Measurements from ENCODE around the gene ATP6V1G3. TPM values are rescaled to one million over a fixed set of nuclear protein-coding genes. Genes with fewer than 3 reads are reported as not detected.

The ATP6V1G3 gene
- total and polyA plus RNA-seq, 2 of the 4 experiments (the other 2 are of a cell fraction) = not detected

GRCh38 chr1:198528364-198528763, 12.1 kb downstream of the ATP6V1G3 start:
- Histone ChIP-seq H3K9me3 (ENCODE audit: control insufficient read depth, insufficient read depth, low read length) (no peaks in the 10 kb centered on the region), H4K8ac (ENCODE audit: low read depth in 2 of 2, low read length in 2 of 2) (no peak overlapping the region), H3K4me3 (ENCODE audit: insufficient read depth, low read depth, low read length) (no peak overlapping the region), H3K23ac (ENCODE audit: low read depth, low read length) (no peak overlapping the region), H3K36me3 (ENCODE audit: control insufficient read depth, insufficient read depth, low read length) (no peaks in the 10 kb centered on the region), H3K27me3 (ENCODE audit: control insufficient read depth, insufficient read depth, low read length) (no peaks in the 10 kb centered on the region), H4K20me1 (ENCODE audit: insufficient read depth, low read length) (no peaks in the 10 kb centered on the region), H2BK15ac (ENCODE audit: low read depth, low read length) (no peak overlapping the region), H3K79me1 (ENCODE audit: low read depth in 1 of 2, low read length in 2 of 2) (no peaks in the 10 kb centered on the region), H3K14ac (replicated peaks; ENCODE audit: low read depth, low read length) (no peak overlapping the region), H3K18ac (ENCODE audit: low read depth, low read length) (no peak overlapping the region), H3K4me1 (ENCODE audit: control insufficient read depth, insufficient read depth, low read length) (peaks cover 2% of the 10 kb centered on the region), H2AK5ac (ENCODE audit: low read depth, low read length) (no peak overlapping the region), H3K9ac (ENCODE audit: low read depth, low read length) (no peak overlapping the region), H2BK5ac (ENCODE audit: low read depth, low read length, poor library complexity, severe bottlenecking) (no peak overlapping the region), H3K9me1 (ENCODE audit: insufficient read depth, low read length) (no peaks in the 10 kb centered on the region), H3K56ac (ENCODE audit: extremely low read depth, insufficient read depth, low read length) (no peak overlapping the region), H2BK20ac (ENCODE audit: low read depth, low read length) (no peak overlapping the region), H3K4me2 (ENCODE audit: low read depth, low read length) (no peak overlapping the region), H3K4ac (ENCODE audit: low read depth, low read length) (no peak overlapping the region), H2AFZ (replicated peaks; ENCODE audit: low read length, poor library complexity) (no peak overlapping the region), H2AK9ac (replicated peaks; ENCODE audit: low read depth, low read length, poor library complexity) (no peak overlapping the region), H4K91ac (ENCODE audit: insufficient read depth, low read depth, low read length) (no peak overlapping the region), H4K5ac (ENCODE audit: low read depth, low read length) (no peak overlapping the region), H2BK120ac (ENCODE audit: low read depth, low read length) (no peak overlapping the region), H3K27ac (ENCODE audit: insufficient read depth, low read length) (no peak overlapping the region)
- in situ Hi-C loops (cut with MboI; ENCODE audit: low sequenced_read_pairs) = no loop called here
- ChIA-PET POLR2A (ENCODE audit: unreplicated experiment) (no interaction called here), CTCF (no interaction called here)
- dilution Hi-C loops (cut with HindIII; ENCODE audit: low sequenced_read_pairs, unreplicated experiment) = no loop called here
- intact Hi-C loops (cut with micrococcal nuclease) = no loop called here
- no CpG with 5 or more reads among the region's 1 CpG for WGBS, 2 experiments (ENCODE audit: extremely low coverage in 2 of 2, insufficient read length in 1 of 2)
- ATAC-seq (ENCODE audit: low read depth) (peak; percentile 21), DNase-seq (peak; percentile 54)
- TF ChIP-seq MAZ (IDR thresholded peaks at IDR 0.05; ENCODE audit: borderline replicate concordance, low read depth, low read length) (no peak), MAFK (IDR thresholded peaks at IDR 0.05; ENCODE audit: low read depth, low read length) (peak; percentile 37; the same call in 1 of the 2 replicates), CEBPB (IDR thresholded peaks at IDR 0.05; ENCODE audit: low read depth, low read length) (0 out of 2 replicates have a peak, but pooled peaks have one; percentile 1), CTCF (conservative IDR thresholded peaks at IDR 0.05; ENCODE audit: low read depth, low read length) (no peak)
- BruUV-seq (replicated peaks) = no TSS peak

All from IMR-90 (cell line).